DOHH2 (cell line): ENCODE data around the gene ABCC9.

Source experiments
- CTCF ChIP-seq: fragments of 200-600 bp; sonication (generic); IDR thresholded peaks from one replicate; pipeline ENCODE4 v1.5.1; 2014; ENCODE audit warnings: antibody characterized with exemption, mild to moderate bottlenecking, low read depth, low read length; ENCODE audit not compliant: poor library complexity, severe bottlenecking
- EZH2phosphoT487 ChIP-seq: fragments of 200-600 bp; sonication (generic); IDR thresholded peaks from 2 replicates; pipeline ENCODE4 v1.6.1; 2017; ENCODE audit warnings: borderline replicate concordance, mild to moderate bottlenecking, antibody characterized with exemption, low read length, moderate library complexity, mixed read lengths

- TF ChIP-seq CTCF (no peak), EZH2phosphoT487 (no peak)
Observed at GRCh38 chr12:21852251-21852650, 89.0 kb downstream of the ABCC9 start.
